Measurements from ENCODE around the gene CHCHD2.
A peak's percentile ranks its signal among the peaks of the same experiment; 100 is the strongest.
"Not testable (repeated sequence)": the region's sequence is repeated elsewhere in the genome, so short reads cannot be mapped to it uniquely, and the experiment has no call there.

CHCHD2 gene

GRCh38 chr7:56106108-56107073 lies at the start of gene CHCHD2:
CHCHD2 (minus strand) TSS chr7:56106476; CDS start chr7:56106413, 63 bp downstream.
- DNase-seq: peak; percentile 90 to 92

- not testable (repeated sequence) for DNase-seq
These were observed 24.8 kb upstream of the CHCHD2 start for GRCh38 chr7:56131062-56131461.

DNA sequence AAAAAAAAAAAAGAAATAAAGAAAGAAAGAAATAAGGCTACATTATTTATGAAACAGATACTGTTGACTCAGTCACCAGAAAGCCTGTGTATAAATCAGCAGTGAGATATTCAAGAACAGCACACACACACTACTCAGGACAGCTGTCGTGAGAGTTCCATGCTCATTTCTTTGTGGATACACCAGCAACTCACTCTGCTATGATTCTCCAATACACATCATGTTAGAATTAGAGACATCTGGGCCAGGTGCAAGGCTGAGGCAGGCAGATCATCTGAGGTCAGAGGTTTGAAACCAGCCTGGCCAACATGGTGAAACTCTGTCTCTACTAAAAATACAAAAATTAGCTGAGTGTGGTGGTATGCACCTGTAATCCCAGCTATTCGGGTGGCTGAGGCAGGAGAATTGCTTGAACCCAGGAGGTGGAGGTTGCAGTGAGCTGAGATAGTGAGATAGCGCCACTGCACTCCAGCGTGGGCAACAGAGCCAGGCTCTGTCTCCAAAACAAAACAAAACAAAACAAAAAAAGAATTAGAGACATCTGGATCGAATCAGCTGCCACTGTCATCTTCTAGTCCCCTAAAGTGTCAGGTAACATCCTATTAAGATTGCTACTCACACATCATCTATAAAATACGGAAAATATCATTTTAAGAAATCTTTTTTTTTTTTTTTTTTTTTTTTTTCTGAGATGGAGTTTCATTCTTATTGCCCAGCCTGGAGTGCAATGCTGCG lies 21.1 kb upstream of the CHCHD2 start:
- no peak for DNase-seq

DNA sequence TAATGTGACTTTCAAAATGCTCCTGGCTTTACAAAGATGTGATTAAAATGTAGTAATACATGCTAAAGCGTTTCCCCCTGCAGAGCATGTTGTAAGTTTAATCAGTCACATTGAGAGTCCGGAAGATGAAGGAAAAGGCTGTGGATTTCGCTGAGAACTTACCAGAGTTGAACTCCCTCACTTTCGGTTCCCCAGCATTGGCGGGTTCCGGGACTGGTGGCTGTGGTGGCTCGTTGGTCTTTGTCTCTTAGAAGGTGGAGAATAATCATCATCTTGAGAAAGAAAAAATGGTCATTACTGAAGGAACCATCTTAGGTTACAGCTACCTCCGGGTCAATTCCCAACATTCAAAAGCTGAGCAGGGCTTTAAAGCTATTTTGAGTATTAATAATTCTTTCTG lies 19.6 kb upstream of the CHCHD2 start:
- no peak for DNase-seq

- no peak for DNase-seq
These were observed 18.7 kb upstream of the CHCHD2 start for GRCh38 chr7:56124981-56125380.

DNA sequence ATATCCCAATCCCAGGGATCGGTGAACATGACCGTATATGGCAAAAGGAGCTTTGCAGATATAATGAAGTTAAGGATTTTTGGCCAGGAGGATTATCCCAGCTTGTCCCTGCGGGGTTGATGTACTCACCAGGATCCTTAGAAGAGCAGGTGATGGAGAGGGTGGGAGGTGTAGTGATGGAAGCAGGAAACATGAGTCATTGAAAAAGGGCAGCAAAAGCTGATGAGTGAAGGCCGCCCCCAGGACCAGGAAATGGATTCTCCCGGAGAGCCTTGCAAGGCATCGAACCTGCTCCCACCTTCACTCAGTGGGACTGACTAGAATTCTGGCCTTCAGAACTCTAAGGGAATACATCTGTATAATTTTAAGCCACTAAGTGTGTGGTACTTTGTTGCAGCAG lies 15.2 kb upstream of the CHCHD2 start:
- no peak for DNase-seq

- DNase-seq: no peak
These were observed 9.7 kb upstream of the CHCHD2 start, which contains the start of gene NUPR2 for GRCh38 chr7:56115852-56116538. NUPR2 (minus strand) TSS chr7:56116417; CDS start chr7:56116314, 103 bp downstream.

- not testable (repeated sequence) for DNase-seq
These were observed 6.0 kb upstream of the CHCHD2 start for GRCh38 chr7:56112244-56112643.

DNA sequence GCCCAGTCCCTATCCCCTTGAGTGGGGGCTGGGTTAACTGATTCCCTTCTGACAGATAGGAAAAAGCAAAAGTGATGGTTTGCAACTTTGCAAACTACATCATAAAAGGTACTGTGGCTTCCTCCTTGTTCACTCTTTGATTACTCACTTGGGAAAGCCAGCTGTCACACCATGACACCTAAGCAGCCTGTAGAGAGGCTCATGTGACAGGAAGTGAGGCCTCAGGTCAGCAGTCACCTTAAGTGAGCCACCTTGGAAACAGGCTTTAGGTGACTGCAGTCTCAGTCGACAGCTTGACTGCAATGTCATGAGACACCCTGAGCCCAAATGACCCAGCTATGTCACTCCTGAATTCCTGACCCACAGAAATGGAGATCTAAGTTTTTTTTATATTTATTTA lies 4.3 kb upstream of the CHCHD2 start:
- no peak for DNase-seq

GRCh38 chr7:56107954-56108258 lies 1.6 kb upstream of the CHCHD2 start:
- DNase-seq: no peak

DNA sequence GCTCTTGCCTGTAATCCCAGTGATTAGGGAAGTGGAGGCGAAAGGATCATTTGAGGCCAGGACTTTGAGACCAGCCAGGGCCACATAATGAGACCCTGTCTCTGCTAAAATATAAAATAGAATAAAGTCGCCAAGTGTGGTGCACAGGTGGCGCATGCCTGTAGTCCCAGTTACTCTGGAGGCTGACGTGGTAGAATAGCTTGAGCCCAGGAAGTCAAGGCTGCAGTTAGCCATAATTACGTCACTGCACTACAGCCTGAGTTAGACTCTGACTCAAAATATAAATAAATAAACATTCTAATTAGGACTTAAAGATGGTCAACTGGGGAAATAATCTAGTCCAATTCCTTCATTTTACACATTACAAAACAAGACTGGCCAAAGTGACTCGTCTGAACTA lies 768 bp downstream of the CHCHD2 start:
- DNase-seq: peak; percentile 21 to 30

DNA sequence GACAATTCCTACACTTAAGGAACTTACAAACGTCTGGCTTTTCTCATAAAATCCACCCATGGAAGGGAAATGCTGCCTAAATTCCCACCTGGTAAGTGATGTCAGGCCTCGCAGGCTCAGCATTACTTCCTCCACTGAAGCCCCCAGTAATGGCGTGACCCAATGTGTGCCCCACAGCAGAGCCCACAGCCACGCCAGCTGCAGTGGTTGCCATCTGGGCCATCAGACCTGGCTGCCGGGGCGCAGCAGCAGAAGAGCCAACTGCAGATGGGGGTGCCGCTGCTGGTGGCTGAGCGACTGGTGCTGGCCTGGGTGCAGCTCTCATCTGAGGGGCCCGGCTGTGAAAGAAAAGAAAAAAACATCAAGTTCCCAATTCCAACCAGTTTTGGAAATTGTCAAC lies 2.1 kb downstream of the CHCHD2 start:
- not testable (repeated sequence) for DNase-seq

GRCh38 chr7:56099653-56100052 lies 6.6 kb downstream of the CHCHD2 start:
- no peak for DNase-seq

DNA sequence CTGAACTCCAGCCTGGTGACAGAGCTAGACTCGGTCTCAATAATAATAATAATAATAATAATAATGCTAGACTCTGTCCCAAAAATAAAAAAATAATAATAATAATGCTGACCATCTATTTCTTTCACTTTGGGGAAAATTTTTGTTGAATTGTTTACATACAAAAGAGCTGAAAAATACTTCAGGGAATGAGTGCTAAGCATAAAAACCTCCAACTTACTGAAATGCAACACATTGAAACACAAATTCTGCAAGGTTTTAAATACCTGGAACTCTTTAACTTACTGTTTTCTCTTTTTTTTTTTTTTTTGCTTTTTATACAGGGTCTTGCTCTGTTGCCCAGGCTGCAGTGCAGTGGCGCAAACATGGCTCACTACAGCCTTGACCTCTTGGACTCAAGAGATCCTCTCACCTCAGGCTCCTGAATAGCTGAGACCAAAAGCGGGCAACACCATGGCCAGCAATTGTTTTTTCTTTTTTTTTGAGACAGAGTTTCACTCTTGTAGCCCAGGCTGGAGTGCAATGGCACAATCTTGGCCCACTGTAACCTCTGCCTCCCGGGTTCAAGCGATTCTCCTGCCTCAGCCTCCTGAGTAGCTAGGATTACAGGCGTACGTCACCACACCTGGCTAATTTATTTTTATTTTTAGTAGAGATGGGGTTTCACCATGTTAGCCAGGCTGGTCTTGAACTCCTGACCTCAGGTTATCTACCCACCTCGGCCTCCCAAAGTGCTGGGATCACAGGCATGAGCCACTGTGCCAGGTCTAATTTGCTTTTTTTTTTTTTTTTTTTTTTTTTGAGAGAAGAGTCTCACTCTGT lies 7.9 kb downstream of the CHCHD2 start:
- DNase-seq: not testable (repeated sequence)

DNA sequence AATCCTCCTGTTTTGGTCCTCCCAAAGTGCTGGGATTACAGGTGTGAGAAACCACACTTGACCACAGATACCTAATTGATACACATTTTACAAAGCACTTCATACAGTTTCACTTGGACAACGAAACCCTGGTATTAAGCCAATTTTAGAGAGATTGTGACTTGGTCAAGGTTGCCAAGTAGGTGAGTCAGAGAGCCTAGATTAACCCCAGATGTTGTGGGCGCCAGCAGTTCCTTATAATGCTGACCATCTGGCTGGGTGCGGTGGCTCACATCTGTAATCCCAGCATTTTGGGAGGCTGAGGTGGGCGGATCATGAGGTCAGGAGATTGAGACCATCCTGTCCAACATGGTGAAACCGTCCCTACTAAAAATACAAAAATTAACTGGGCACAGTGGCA lies 8.6 kb downstream of the CHCHD2 start:
- no peak for DNase-seq

DNA sequence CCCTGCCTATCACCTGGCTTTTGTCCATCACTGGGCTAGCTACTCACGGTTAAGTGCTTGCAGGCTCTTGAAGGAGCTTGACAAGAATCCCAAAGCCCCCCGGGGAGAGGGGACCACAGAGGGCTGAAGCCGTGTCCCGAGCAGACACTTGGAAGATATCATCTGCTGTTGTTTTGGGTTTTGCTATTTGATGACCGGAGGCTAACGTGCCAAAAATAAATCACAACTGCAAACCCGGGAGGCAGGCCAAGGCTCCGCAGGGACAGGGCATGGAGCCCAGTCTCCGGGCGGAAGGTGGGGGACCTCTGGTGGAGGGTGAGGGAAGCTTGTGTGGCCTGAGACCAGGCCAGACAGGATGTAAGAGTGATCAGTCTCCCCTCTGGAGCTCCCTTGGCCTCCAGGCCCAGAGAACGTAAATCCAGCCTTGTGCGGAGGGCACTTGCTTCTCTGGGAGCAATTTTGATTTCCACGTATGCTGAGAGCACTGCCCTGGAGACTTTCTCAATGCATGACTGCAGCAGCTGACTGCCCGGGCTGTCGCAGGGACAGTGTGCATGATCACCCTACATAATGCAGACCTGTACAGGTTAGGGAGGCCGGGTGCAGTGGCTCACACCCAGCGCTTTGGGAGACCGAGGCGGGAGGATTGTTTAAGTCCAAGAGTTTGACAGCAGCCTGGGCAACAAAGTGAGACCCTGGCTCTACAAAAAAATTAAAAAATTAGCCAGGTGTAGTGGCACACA lies 13.3 kb downstream of the CHCHD2 start, which contains the start of gene PHKG1:
Gene PHKG1 (minus strand): TSS at position 164 of the 743 bp plus-strand sequence. CDS start 4,011 bp downstream, outside the sequence.
- no peak for DNase-seq

DNA sequence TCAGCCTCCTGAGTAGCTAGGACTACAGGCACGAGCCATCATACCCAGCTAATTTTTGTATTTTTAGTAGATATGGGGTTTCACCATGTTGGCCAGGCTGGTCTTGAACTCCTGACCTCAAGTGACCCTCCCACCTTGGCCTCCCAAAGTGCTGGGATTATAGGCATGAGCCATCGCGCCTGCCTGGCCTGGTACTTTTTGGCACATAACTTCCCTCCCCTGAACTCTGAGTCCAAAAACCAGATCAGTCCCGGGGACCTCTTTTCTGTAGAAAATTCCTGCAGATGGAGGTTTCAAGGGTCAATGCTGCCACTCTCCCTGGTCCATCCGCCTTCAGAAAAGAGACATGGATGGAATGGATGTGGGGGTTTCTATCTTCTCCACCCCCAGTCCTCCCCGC lies 13.9 kb downstream of the CHCHD2 start:
- DNase-seq: not testable (repeated sequence)

DNA sequence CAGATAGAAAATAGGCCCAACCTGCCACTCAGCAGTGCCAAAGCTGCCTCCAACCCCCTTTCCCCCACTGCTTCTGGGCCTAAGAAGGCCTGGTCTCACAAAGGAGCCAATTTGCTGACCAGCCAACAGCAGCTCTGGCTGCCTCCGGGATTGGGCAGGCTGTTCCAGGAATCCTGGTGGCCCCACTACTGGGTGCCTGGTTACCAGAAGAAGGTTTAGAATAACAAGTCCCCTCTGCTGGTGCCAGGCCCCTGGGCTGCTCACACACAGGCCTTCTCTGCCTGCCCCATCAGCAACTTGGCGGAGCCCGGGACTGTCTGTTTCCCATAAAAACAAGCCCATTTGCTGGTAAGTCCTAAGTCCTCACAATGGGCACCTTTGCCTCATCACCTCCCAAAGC lies 14.7 kb downstream of the CHCHD2 start:
- DNase-seq: no peak

GRCh38 chr7:56087445-56087844 lies 18.8 kb downstream of the CHCHD2 start:
- no peak for DNase-seq

DNA sequence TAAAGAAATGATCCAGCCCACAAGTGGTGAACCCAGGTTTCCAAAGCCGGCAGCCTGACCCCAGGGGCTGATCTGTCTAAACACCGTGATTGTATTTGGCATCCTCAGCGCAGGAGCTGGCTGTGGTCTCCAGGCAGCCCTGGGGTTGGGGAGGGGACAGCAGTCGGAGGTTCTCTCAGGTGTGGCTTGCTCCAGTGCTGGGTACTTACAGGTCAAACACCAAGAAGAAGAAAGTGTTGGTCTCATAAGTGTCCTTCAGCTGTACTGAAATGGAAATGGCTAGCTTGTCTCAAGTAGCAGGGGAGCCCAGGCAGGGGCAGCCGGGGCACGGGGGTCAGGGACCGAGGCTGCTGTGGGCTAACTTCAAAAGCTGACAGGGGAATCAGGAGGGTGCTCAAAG lies 19.5 kb downstream of the CHCHD2 start:
- no peak for DNase-seq

DNA sequence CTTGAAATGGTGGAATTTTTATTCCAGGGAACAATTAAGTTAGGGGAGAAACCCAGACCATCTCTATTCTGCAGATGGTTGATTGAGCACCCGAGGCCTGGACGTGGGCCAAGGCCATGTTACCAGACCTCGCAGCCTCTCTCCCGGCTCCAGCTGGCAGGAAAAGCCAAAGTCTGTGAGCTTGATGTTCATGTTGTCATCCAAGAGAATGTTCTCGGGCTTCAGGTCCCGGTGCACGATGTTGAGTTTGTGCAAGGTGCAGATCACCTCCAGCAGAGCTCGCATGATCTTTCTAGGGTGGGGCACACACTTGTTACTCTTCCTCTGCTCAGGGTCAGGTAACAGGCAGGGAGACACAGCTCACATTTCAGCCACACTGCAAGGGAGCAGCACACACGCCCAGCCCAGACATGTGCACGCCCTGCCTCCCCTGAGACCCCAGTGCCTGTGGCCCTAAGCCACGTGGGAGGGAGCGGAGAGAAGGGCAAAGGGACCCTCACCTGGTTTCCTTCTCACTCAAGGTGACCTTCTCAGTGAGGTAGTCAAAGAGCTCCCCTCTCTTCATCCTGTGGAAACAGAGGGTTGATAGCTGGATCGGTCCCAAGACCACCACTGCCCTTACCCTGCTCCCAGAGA lies 23.0 kb downstream of the CHCHD2 start:
- DNase-seq: no peak
